DOHH2 (cell line): Measurements from ENCODE around the gene PRKG2.

Experiments used
- CTCF ChIP-seq: fragments of 200-600 bp; sonication (generic); IDR thresholded peaks from one replicate; pipeline ENCODE4 v1.5.1; 2014; ENCODE audit warnings: antibody characterized with exemption, mild to moderate bottlenecking, low read depth, low read length; ENCODE audit not compliant: poor library complexity, severe bottlenecking
- EZH2phosphoT487 ChIP-seq: fragments of 200-600 bp; sonication (generic); IDR thresholded peaks from 2 replicates; pipeline ENCODE4 v1.6.1; 2017; ENCODE audit warnings: borderline replicate concordance, mild to moderate bottlenecking, antibody characterized with exemption, low read length, moderate library complexity, mixed read lengths

- TF ChIP-seq CTCF (no peak), EZH2phosphoT487 (no peak)
Observed at GRCh38 chr4:81148576-81148975, 66.4 kb downstream of the PRKG2 start.
